ENCODE measurements around the gene DBN1.
"Not testable (repeated sequence)": the region's sequence is repeated elsewhere in the genome, so short reads cannot be mapped to it uniquely, and the experiment has no call there.

Gene DBN1

DNA sequence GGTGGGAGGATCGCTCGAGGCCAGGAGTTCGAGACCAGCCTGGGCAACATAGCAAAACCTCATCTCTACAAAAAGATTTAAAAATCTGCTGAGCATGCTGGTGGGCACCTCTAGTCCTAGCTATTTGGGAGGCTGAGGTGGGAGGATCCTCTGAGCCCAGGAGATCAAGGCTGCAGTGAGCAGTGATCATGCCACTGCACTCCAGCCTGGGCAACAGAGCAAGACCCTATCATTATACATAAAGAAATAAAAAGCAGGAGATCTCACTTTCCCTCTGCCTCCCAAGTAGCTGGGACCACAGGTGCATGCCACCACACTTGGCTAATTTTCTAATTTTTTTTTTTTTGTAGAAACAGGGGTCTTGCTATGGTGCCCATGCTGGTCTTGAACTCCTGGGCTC lies 12.3 kb upstream of the DBN1 start:
- not testable (repeated sequence) for H3K27me3 ChIP-seq (ENCODE audit: insufficient read depth, low read length, poor library complexity); H3K27ac ChIP-seq (ENCODE audit: low read depth, low read length); H3K56ac ChIP-seq (ENCODE audit: low read length); H2AK5ac ChIP-seq (ENCODE audit: low read length); H3K4me1 ChIP-seq (ENCODE audit: control insufficient read depth, low read depth, low read length); H2BK5ac ChIP-seq (ENCODE audit: low read length); H3K4me3 ChIP-seq (ENCODE audit: low read length); H3K79me1 ChIP-seq (ENCODE audit: low read length); H3K4ac ChIP-seq (ENCODE audit: low read depth, low read length); H3K79me2 ChIP-seq (ENCODE audit: control insufficient read depth, insufficient read depth, low read length); H2BK120ac ChIP-seq (ENCODE audit: low read depth, low read length); H4K8ac ChIP-seq (ENCODE audit: low read depth, low read length); H3K23ac ChIP-seq (ENCODE audit: low read length); H2BK15ac ChIP-seq (replicated peaks; ENCODE audit: low read depth); H3K4me2 ChIP-seq (ENCODE audit: low read length); H3K18ac ChIP-seq (ENCODE audit: low read length); H3K9ac ChIP-seq (ENCODE audit: low read length); H4K5ac ChIP-seq (ENCODE audit: low read length); DNase-seq
- no CpG with 5 or more reads among the region's 3 CpGs for WGBS (ENCODE audit: extremely low coverage, insufficient coverage, low lambda C conversion rate)
- H3K36me3 ChIP-seq (ENCODE audit: control insufficient read depth, insufficient read depth, low read length), result peaks cover 27% of the 10 kb centered on the region

DNA sequence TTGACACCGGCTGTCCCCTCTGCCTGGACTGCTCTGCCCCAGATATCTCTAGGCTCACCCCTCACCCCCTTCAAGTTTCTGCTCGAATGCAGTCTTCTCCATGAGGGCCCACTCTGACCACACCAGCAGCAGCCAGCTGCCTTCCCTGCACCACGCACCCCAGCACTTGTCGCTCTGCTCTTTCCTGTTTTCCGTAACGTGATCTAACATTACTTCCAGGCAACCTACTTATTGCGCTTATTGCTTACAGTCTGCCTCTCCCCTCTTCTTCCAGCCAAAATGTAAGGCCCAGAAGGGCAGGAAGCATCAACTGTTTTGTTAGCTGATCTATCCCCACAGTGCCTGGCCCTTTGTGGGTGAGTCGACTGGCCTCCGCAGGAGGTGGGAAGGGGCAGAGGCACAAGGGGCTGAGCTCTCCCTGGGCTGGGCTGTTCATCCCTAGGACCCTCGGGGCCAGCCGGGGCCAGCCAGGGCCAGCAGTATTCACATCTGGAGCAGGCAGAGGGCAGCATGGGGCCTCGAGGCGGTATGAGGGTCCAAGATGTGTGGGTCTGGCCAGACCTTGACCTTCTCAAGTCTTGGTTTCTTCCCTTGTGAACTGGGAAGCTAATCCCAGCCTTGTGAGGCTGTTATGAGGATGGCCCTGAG lies 11.6 kb upstream of the DBN1 start:
- Histone ChIP-seq H3K27ac (ENCODE audit: low read depth, low read length) (no peak overlapping the region), H3K27me3 (ENCODE audit: insufficient read depth, low read length, poor library complexity) (no peaks in the 10 kb centered on the region), H2AK5ac (ENCODE audit: low read length) (no peak overlapping the region), H3K79me1 (ENCODE audit: low read length) (peaks cover 2% of the 10 kb centered on the region), H4K8ac (ENCODE audit: low read depth, low read length) (no peak overlapping the region), H3K79me2 (ENCODE audit: control insufficient read depth, insufficient read depth, low read length) (no peaks in the 10 kb centered on the region), H3K4me3 (ENCODE audit: low read length) (no peak overlapping the region), H3K36me3 (ENCODE audit: control insufficient read depth, insufficient read depth, low read length) (peaks cover 24% of the 10 kb centered on the region), H3K9ac (ENCODE audit: low read length) (no peak overlapping the region), H3K56ac (ENCODE audit: low read length) (no peak overlapping the region), H3K23ac (ENCODE audit: low read length) (no peak overlapping the region), H3K4me2 (ENCODE audit: low read length) (no peak overlapping the region), H4K5ac (ENCODE audit: low read length) (no peak overlapping the region), H2BK5ac (ENCODE audit: low read length) (no peak overlapping the region), H2BK15ac (replicated peaks; ENCODE audit: low read depth) (no peak overlapping the region), H3K4me1 (ENCODE audit: control insufficient read depth, low read depth, low read length) (no peaks in the 10 kb centered on the region), H3K18ac (ENCODE audit: low read length) (no peak overlapping the region), H2BK120ac (ENCODE audit: low read depth, low read length) (no peak overlapping the region), H3K4ac (ENCODE audit: low read depth, low read length) (no peak overlapping the region)
- DNase-seq, result no peak
- no CpG with 5 or more reads among the region's 13 CpGs for WGBS (ENCODE audit: extremely low coverage, insufficient coverage, low lambda C conversion rate)

DNA sequence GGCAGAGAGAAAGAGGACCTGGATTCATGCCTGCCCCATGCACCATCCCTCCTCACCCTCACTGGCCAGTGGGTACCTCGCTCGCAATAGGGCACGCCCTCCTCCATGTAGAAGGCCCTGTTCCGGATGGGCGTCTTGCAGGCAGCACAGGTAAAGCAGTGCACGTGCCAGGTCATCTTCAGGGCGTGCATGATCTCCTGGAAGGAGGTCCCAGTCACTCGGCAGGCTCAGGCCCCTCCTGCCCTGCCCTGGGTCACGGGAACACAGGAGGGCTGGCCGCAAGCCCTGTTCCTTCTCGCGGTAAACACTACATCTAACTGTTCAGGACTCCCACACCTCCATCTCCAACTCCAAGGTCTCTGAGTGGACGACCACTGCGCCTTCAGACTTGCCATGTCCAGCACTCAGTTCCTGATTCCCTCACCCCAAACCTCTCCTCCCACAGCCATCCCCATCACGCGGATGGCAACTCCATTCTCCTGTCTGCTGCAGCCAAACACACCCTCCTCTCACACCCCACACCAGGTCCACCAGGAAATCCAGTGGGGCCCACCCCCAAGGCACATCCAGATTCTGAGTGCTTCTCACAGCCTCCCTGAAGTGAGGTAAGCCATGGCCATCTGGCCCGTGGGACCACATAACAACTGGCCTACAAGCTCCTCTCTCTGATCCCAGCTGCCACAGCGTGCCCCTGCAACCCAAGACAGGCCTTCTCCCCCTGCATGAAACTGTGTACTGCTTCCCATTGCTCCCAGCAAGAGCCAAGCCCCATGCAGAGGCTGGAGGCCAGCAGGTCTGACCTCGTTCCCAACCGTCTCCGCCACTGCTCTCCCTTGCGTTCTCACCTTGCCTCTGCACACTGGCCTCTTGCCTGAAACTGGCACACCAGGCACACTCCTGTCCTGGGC lies 10.8 kb upstream of the DBN1 start:
- DNase-seq, result no peak
- WGBS (ENCODE audit: extremely low coverage, insufficient coverage, low lambda C conversion rate), result no CpG with 5 or more reads among the region's 22 CpGs

DNA sequence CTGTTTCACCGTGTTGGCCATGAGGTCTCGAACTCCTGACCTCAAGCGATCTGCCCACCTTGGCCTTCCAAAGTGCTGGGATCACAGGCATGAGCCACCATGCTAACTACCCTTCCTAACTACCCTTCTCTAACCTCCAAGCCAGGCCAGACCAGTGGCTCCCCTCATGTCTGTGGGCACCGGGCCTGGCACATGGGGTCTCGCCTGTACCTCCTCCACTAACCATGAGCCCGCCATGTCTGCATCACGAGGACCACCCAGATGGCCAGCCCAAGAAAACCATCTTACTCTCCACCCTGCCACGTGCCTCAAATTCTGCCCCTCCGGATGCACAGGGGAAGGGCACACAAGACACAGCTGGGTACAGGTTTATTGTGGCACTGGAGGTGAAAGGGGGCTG lies 9.6 kb upstream of the DBN1 start:
- H3K4ac ChIP-seq (ENCODE audit: low read depth, low read length), result no peak overlapping the region
- no peak for DNase-seq
- H3K79me1 ChIP-seq (ENCODE audit: low read length), result no peaks in the 10 kb centered on the region
- H3K36me3 ChIP-seq (ENCODE audit: control insufficient read depth, insufficient read depth, low read length), result peaks cover 16% of the 10 kb centered on the region
- no peak overlapping the region for H2BK120ac ChIP-seq (ENCODE audit: low read depth, low read length)
- H3K27me3 ChIP-seq (ENCODE audit: insufficient read depth, low read length, poor library complexity), result no peaks in the 10 kb centered on the region
- H4K5ac ChIP-seq (ENCODE audit: low read length), result no peak overlapping the region
- H2AK5ac ChIP-seq (ENCODE audit: low read length), result no peak overlapping the region
- no peaks in the 10 kb centered on the region for H3K4me1 ChIP-seq (ENCODE audit: control insufficient read depth, low read depth, low read length)
- H4K8ac ChIP-seq (ENCODE audit: low read depth, low read length), result no peak overlapping the region
- H3K18ac ChIP-seq (ENCODE audit: low read length), result no peak overlapping the region
- no peak overlapping the region for H2BK5ac ChIP-seq (ENCODE audit: low read length)
- H2BK15ac ChIP-seq (replicated peaks; ENCODE audit: low read depth), result no peak overlapping the region
- H3K56ac ChIP-seq (ENCODE audit: low read length), result no peak overlapping the region
- H3K27ac ChIP-seq (ENCODE audit: low read depth, low read length), result no peak overlapping the region
- H3K23ac ChIP-seq (ENCODE audit: low read length), result no peak overlapping the region
- WGBS (ENCODE audit: extremely low coverage, insufficient coverage, low lambda C conversion rate), result no CpG with 5 or more reads among the region's 9 CpGs
- no peaks in the 10 kb centered on the region for H3K79me2 ChIP-seq (ENCODE audit: control insufficient read depth, insufficient read depth, low read length)
- H3K4me2 ChIP-seq (ENCODE audit: low read length), result no peak overlapping the region
- no peak overlapping the region for H3K4me3 ChIP-seq (ENCODE audit: low read length)
- no peak overlapping the region for H3K9ac ChIP-seq (ENCODE audit: low read length)

More for the DNA sequence above, 10.8 kb upstream of the DBN1 start:
- Histone ChIP-seq H2AK5ac (ENCODE audit: low read length) (no peak overlapping the region), H3K4me3 (ENCODE audit: low read length) (no peak overlapping the region), H3K56ac (ENCODE audit: low read length) (no peak overlapping the region), H2BK15ac (replicated peaks; ENCODE audit: low read depth) (no peak overlapping the region), H3K36me3 (ENCODE audit: control insufficient read depth, insufficient read depth, low read length) (peaks cover 22% of the 10 kb centered on the region), H3K4ac (ENCODE audit: low read depth, low read length) (no peak overlapping the region), H4K5ac (ENCODE audit: low read length) (no peak overlapping the region), H3K79me2 (ENCODE audit: control insufficient read depth, insufficient read depth, low read length) (no peaks in the 10 kb centered on the region), H2BK120ac (ENCODE audit: low read depth, low read length) (no peak overlapping the region), H4K8ac (ENCODE audit: low read depth, low read length) (no peak overlapping the region), H3K18ac (ENCODE audit: low read length) (no peak overlapping the region), H3K27me3 (ENCODE audit: insufficient read depth, low read length, poor library complexity) (no peaks in the 10 kb centered on the region), H3K27ac (ENCODE audit: low read depth, low read length) (no peak overlapping the region), H3K9ac (ENCODE audit: low read length) (no peak overlapping the region), H3K23ac (ENCODE audit: low read length) (no peak overlapping the region), H2BK5ac (ENCODE audit: low read length) (no peak overlapping the region), H3K4me1 (ENCODE audit: control insufficient read depth, low read depth, low read length) (no peaks in the 10 kb centered on the region), H3K4me2 (ENCODE audit: low read length) (no peak overlapping the region), H3K79me1 (ENCODE audit: low read length) (no peaks in the 10 kb centered on the region)

DNA sequence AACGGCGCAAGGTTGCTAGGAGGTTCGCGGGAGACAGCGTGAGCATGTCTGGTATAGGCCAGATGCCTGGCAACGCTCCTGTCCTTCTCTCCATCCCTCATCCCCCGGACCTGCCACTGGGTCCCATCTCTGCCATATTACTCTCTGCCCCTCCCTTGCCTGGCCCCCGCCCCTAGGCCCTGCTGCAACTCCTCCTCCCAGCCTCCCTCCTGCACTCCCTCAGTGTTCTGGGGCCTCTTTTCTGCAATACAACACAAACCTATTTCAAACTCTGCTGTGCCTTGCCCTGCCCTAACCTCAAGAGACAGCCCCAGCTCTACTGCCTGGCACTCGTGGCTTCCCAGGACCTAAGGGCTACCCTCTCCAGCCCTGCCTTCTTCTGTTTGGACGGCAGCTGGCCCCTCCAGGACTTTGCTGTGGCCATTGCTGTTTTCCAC lies 8.9 kb upstream of the DBN1 start:
- Histone ChIP-seq H3K4me1 (ENCODE audit: control insufficient read depth, low read depth, low read length) (no peaks in the 10 kb centered on the region), H2BK15ac (replicated peaks; ENCODE audit: low read depth) (no peak overlapping the region), H3K79me2 (ENCODE audit: control insufficient read depth, insufficient read depth, low read length) (no peaks in the 10 kb centered on the region), H3K18ac (ENCODE audit: low read length) (no peak overlapping the region), H3K27ac (ENCODE audit: low read depth, low read length) (no peak overlapping the region), H3K23ac (ENCODE audit: low read length) (no peak overlapping the region), H3K9ac (ENCODE audit: low read length) (no peak overlapping the region), H3K79me1 (ENCODE audit: low read length) (no peaks in the 10 kb centered on the region), H4K5ac (ENCODE audit: low read length) (no peak overlapping the region), H2AK5ac (ENCODE audit: low read length) (no peak overlapping the region), H3K4ac (ENCODE audit: low read depth, low read length) (no peak overlapping the region), H3K27me3 (ENCODE audit: insufficient read depth, low read length, poor library complexity) (no peaks in the 10 kb centered on the region), H3K4me3 (ENCODE audit: low read length) (no peak overlapping the region), H2BK120ac (ENCODE audit: low read depth, low read length) (no peak overlapping the region), H3K4me2 (ENCODE audit: low read length) (no peak overlapping the region), H2BK5ac (ENCODE audit: low read length) (no peak overlapping the region), H3K56ac (ENCODE audit: low read length) (no peak overlapping the region), H3K36me3 (ENCODE audit: control insufficient read depth, insufficient read depth, low read length) (peaks cover 12% of the 10 kb centered on the region), H4K8ac (ENCODE audit: low read depth, low read length) (no peak overlapping the region)
- no CpG with 5 or more reads among the region's 10 CpGs for WGBS (ENCODE audit: extremely low coverage, insufficient coverage, low lambda C conversion rate)
- DNase-seq, result no peak

Measured in mesendoderm (in vitro differentiated cells).